HT-29 (cell line): ENCODE results near the gene PCDHGA6. TPM values are rescaled to one million over a fixed set of nuclear protein-coding genes. Genes with fewer than 3 reads are reported as not detected.
A peak's percentile ranks its signal among the peaks of the same experiment; 100 is the strongest.

ENCODE experiments used
- DNase-seq: peaks from one replicate; pipeline ENCODE4 v3.0.0-alpha.2; 2015; ENCODE audit warnings: low spot score
- total RNA-seq: library from RNA; depleted of rRNA; stranded (reverse); fragments of >200 nt; shearing (Covaris generic); gene quantifications from 2 replicates; pipeline ENCODE4 v1.2.3, GENCODE V29; 2014; rRNA removed

Gene PCDHGA6
- total RNA-seq, 1 experiment from 2014 or later = 0.48 TPM

GRCh38 chr5:141419074-141419880, 45.6 kb downstream of the PCDHGA6 start:
- no peak for DNase-seq

- DNase-seq = peak; percentile 51
Observed at GRCh38 chr5:141420855-141421488, 47.3 kb downstream of the PCDHGA6 start, which contains the start of gene PCDHGA11. Gene PCDHGA11, plus strand, starts transcription at chr5:141421051. Its CDS starts 177 bp downstream, at chr5:141421228.

DNA sequence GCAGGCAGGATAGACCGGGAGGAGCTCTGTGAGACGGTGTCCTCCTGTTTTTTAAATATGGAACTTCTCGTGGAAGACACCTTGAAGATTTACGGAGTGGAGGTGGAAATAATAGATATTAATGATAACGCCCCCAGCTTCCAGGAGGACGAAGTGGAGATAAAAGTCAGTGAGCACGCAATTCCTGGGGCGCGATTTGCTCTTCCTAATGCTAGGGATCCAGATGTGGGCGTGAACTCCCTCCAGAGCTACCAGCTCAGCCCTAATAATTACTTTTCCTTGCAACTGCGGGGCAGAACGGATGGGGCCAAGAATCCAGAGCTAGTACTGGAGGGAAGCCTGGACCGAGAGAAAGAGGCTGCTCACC, 47.8 kb downstream of the PCDHGA6 start:
- DNase-seq = no peak

- no peak for DNase-seq
Observed at GRCh38 chr5:141422742-141423291, 49.1 kb downstream of the PCDHGA6 start.

DNA sequence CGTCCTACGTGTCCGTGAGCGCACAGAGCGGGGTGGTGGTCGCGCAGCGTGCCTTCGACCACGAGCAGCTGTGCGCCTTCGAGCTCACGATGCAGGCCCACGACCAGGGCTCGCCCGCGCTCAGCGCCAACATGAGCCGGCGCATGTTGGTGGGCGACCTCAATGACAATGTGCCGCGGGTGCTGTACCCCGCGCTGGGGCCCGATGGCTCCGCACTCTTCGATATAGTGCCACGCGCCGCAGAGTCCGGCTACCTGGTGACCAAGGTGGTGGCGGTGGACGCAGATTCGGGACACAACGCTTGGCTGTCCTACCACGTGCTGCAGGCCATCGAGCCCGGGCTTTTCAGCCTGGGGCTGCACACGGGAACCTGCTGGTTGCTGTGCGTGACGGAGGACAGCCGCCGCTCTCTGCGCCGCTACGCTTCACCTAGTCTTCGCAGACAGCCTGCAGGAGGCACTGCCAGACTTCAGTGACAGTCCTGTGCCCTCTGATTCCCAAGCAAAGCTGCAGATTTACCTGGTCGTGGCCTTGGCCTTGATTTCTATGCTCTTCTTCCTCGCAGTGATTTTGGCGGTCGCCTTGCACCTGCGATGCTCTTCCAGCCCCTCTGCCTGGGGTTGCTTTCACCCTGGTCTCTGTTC, 54.2 kb downstream of the PCDHGA6 start:
- DNase-seq = no peak

Other genes starting within 250 kb of the PCDHGA6 start
- gene PCDHB5, start 238.7 kb upstream of the PCDHGA6 start, total RNA-seq = not detected in 2 replicates
- gene PCDHB6, start 223.8 kb upstream of the PCDHGA6 start, total RNA-seq = not detected in 2 replicates
- 0.05 TPM in 2 replicates for gene PCDHB7, start 201.2 kb upstream of the PCDHGA6 start, total RNA-seq
- 0.16 TPM in 1 of 2 replicates, not detected in the other for gene PCDHB8, start 196.1 kb upstream of the PCDHGA6 start, total RNA-seq
- gene PCDHB16, start 191.5 kb upstream of the PCDHGA6 start, total RNA-seq = 0.05 and 0.69 TPM in 2 replicates
- 0.03 and 0.25 TPM in 2 replicates for gene PCDHB9, start 186.7 kb upstream of the PCDHGA6 start, total RNA-seq
- gene PCDHB10, start 181.5 kb upstream of the PCDHGA6 start, total RNA-seq = 0.05 TPM in 1 of 2 replicates, not detected in the other
- gene PCDHB11, start 174.3 kb upstream of the PCDHGA6 start, total RNA-seq = 0.23 TPM in 1 of 2 replicates, not detected in the other
- 0.13 and 0.18 TPM in 2 replicates for gene PCDHB12, start 165.2 kb upstream of the PCDHGA6 start, total RNA-seq
- gene PCDHB13, start 160.0 kb upstream of the PCDHGA6 start, total RNA-seq = 0.05 and 0.15 TPM in 2 replicates
- gene PCDHB14, start 150.5 kb upstream of the PCDHGA6 start, total RNA-seq = 0.18 and 0.31 TPM in 2 replicates
- gene PCDHB15, start 128.5 kb upstream of the PCDHGA6 start, total RNA-seq = 0.05 and 0.20 TPM in 2 replicates
- 0.33 TPM in 1 of 2 replicates, not detected in the other for gene SLC25A2, start 69.8 kb upstream of the PCDHGA6 start, total RNA-seq
- 36.5 and 44.4 TPM in 2 replicates for gene TAF7, start 53.1 kb upstream of the PCDHGA6 start, total RNA-seq
- gene PCDHGA1, start 43.4 kb upstream of the PCDHGA6 start, total RNA-seq = 0.21 and 0.61 TPM in 2 replicates
- 0.03 and 0.05 TPM in 2 replicates for gene PCDHGA2, start 35.1 kb upstream of the PCDHGA6 start, total RNA-seq
- gene PCDHGA3, start 30.1 kb upstream of the PCDHGA6 start, total RNA-seq = 0.10 TPM in 1 of 2 replicates, not detected in the other
- gene PCDHGB1, start 23.8 kb upstream of the PCDHGA6 start, total RNA-seq = 0.10 and 0.23 TPM in 2 replicates
- 0.05 TPM in 1 of 2 replicates, not detected in the other for gene PCDHGA4, start 18.9 kb upstream of the PCDHGA6 start, total RNA-seq
- 0.26 TPM in 1 of 2 replicates, not detected in the other for gene PCDHGB2, start 13.9 kb upstream of the PCDHGA6 start, total RNA-seq
- gene PCDHGA5, start 9.7 kb upstream of the PCDHGA6 start, total RNA-seq = 0.13 TPM in 2 replicates
- 0.41 and 0.47 TPM in 2 replicates for gene PCDHGB3, start 3.6 kb upstream of the PCDHGA6 start, total RNA-seq
- gene PCDHGA7, start 8.9 kb downstream of the PCDHGA6 start, total RNA-seq = 0.03 TPM in 1 of 2 replicates, not detected in the other
- gene PCDHGB4, start 13.8 kb downstream of the PCDHGA6 start, total RNA-seq = 0.05 TPM in 1 of 2 replicates, not detected in the other
- gene PCDHGA8, start 18.7 kb downstream of the PCDHGA6 start, total RNA-seq = 0.10 TPM in 1 of 2 replicates, not detected in the other
- not detected in 2 replicates for gene PCDHGB5, start 24.1 kb downstream of the PCDHGA6 start, total RNA-seq
- gene PCDHGA9, start 28.9 kb downstream of the PCDHGA6 start, total RNA-seq = 0.31 and 0.50 TPM in 2 replicates
- 0.18 and 0.33 TPM in 2 replicates for gene PCDHGB6, start 34.1 kb downstream of the PCDHGA6 start, total RNA-seq
- 2.8 and 4.3 TPM in 2 replicates for gene PCDHGA10, start 39.1 kb downstream of the PCDHGA6 start, total RNA-seq
- gene PCDHGB7, start 43.8 kb downstream of the PCDHGA6 start, total RNA-seq = 0.66 and 2.1 TPM in 2 replicates
- 0.13 and 0.64 TPM in 2 replicates for gene PCDHGA11, start 47.2 kb downstream of the PCDHGA6 start, total RNA-seq
- 0.13 and 0.37 TPM in 2 replicates for gene PCDHGA12, start 56.6 kb downstream of the PCDHGA6 start, total RNA-seq
- gene PCDHGC3, start 102.1 kb downstream of the PCDHGA6 start, total RNA-seq = 1.8 and 2.1 TPM in 2 replicates
- 1.7 TPM in 1 of 2 replicates, not detected in the other for gene PCDHGC4, start 111.1 kb downstream of the PCDHGA6 start, total RNA-seq
- gene PCDHGC5, start 115.2 kb downstream of the PCDHGA6 start, total RNA-seq = 0.61 TPM in 1 of 2 replicates, not detected in the other
- gene DIAPH1, start 245.1 kb downstream of the PCDHGA6 start, total RNA-seq = 52.1 and 74.7 TPM in 2 replicates